Esophagus muscularis mucosa (tissue), 4 donors: Measurements from ENCODE around the gene STON2. TPM values are rescaled to one million over a fixed set of nuclear protein-coding genes. Genes with fewer than 3 reads are reported as not detected.

Experiments
- DNase-seq: peaks from one replicate; pipeline ENCODE4 v3.0.0-alpha.2; 2017; ENCODE audit errors: extremely low spot score
- H3K27ac ChIP-seq, 4 donors: fragments of 200-600 bp; sonication (generic); replicated peaks in 1 of 4; 1 replicate in 3 of 4; 2 replicates in 1 of 4; pipeline ENCODE4 v1.5.1; 2016 to 2019; ENCODE audit warnings: mild to moderate bottlenecking in 1 of 4
- H3K27me3 ChIP-seq, 4 donors: fragments of 200-600 bp; sonication (generic); one replicate each; pipeline versions ENCODE4 v1.5.1 to v1.6.0; 2016 to 2019
- H3K36me3 ChIP-seq, 4 donors: fragments of 200-600 bp; sonication (generic); one replicate each; pipeline ENCODE4 v1.5.1; 2016 to 2019
- H3K4me1 ChIP-seq, 4 donors: fragments of 200-600 bp; sonication (generic); one replicate each; pipeline ENCODE4 v1.5.1; 2016 to 2019
- H3K4me3 ChIP-seq, 4 donors: fragments of 200-600 bp; sonication (generic); 1 replicate in 2 of 4; 2 replicates in 2 of 4; pipeline ENCODE4 v1.5.1; 2016 to 2019; ENCODE audit warnings: mild to moderate bottlenecking in 4 of 4, moderate library complexity in 1 of 4
- H3K9me3 ChIP-seq, 4 donors: fragments of 200-600 bp; sonication (generic); 1 replicate in 3 of 4; 2 replicates in 1 of 4; pipeline ENCODE4 v1.5.1; 2016 to 2019
- CTCF ChIP-seq, 3 experiments: fragments of 200-600 bp in 2 of 3; fragments of 450-650 bp in 1 of 3; sonication (generic) in 2 of 3; IDR thresholded peaks; one replicate each; pipeline ENCODE4 v1.5.1; 2017 to 2019; ENCODE audit warnings: antibody characterized with exemption in 3 of 3, mild to moderate bottlenecking in 2 of 3, moderate library complexity in 1 of 3
- EP300 ChIP-seq: sonication (generic); formaldehyde crosslinking; IDR thresholded peaks from one replicate; pipeline ENCODE4 v1.6.1; 2017; ENCODE audit warnings: antibody characterized with exemption
- POLR2A ChIP-seq: fragments of 450-650 bp; IDR thresholded peaks from one replicate; pipeline ENCODE4 v1.6.1; 2017; ENCODE audit warnings: antibody characterized with exemption, moderate library complexity, mild to moderate bottlenecking, low read depth
- POLR2AphosphoS5 ChIP-seq, 2 donors: sonication (generic); formaldehyde crosslinking; IDR thresholded peaks; one replicate each; pipeline ENCODE4 v1.6.1; 2017; ENCODE audit warnings: antibody characterized with exemption in 2 of 2
- WGBS: methylation state at CpG from one replicate; pipeline ENCODE4 v1.1.5; 2018; 5-methylcytosine and 5-hydroxymethylcytosine counted together
- intact Hi-C: fragments of 100-400 bp; cut with DNase I; formaldehyde crosslinking; loops from one replicate; pipeline ENCODE4 v1.15.1; 2023
- total RNA-seq, 4 donors: library from RNA; depleted of rRNA; stranded (reverse); fragments of >200 nt; gene quantifications; one replicate each; pipeline versions ENCODE4 v1.1.0 to v1.2.1, GENCODE V29; 2016

Gene STON2
- total RNA-seq, 4 donors from 2014 or later, result 7.6 to 9.6 (median 8.8) TPM

- intact Hi-C loops, result no loop called here
- WGBS, result 92% methylated on average over 4 of the region's 4 CpGs
- H3K4me3 ChIP-seq, result no peak overlapping the region
- no peaks in the 10 kb centered on the region for H3K9me3 ChIP-seq
- H3K36me3 ChIP-seq, result no peaks in the 10 kb centered on the region
- H3K4me1 ChIP-seq, result no peaks in the 10 kb centered on the region
- TF ChIP-seq CTCF (IDR thresholded peaks at IDR 0.05), result no peak
- no peak for TF ChIP-seq POLR2A
- TF ChIP-seq EP300, result no peak
- TF ChIP-seq POLR2AphosphoS5 (IDR thresholded peaks at IDR 0.05), result no peak
- H3K27me3 ChIP-seq, result no peaks in the 10 kb centered on the region
- DNase-seq, result no peak
- H3K27ac ChIP-seq, result no peak overlapping the region
Measured at GRCh38 chr14:81305065-81305464, 95.1 kb downstream of the STON2 start.

GRCh38 chr14:81303258-81303935 lies 96.7 kb downstream of the STON2 start:
- H3K27ac ChIP-seq, result no peak overlapping the region
- no peaks in the 10 kb centered on the region for H3K36me3 ChIP-seq
- WGBS, result 73% methylated on average over 5 of the region's 5 CpGs
- intact Hi-C loops, result no loop called here
- H3K4me1 ChIP-seq, result no peaks in the 10 kb centered on the region
- no peaks in the 10 kb centered on the region for H3K9me3 ChIP-seq
- no peak for TF ChIP-seq POLR2A
- no peak for TF ChIP-seq EP300
- TF ChIP-seq CTCF (IDR thresholded peaks at IDR 0.05), result no peak
- no peak for TF ChIP-seq POLR2AphosphoS5 (IDR thresholded peaks at IDR 0.05)
- H3K27me3 ChIP-seq, result no peaks in the 10 kb centered on the region
- DNase-seq, result no peak
- H3K4me3 ChIP-seq, result no peak overlapping the region

GRCh38 chr14:81302638-81303037 lies 97.5 kb downstream of the STON2 start:
- intact Hi-C loops, result no loop called here
- no peaks in the 10 kb centered on the region for H3K27me3 ChIP-seq
- no peak for TF ChIP-seq POLR2A
- no peak for TF ChIP-seq EP300
- TF ChIP-seq CTCF (IDR thresholded peaks at IDR 0.05), result no peak
- TF ChIP-seq POLR2AphosphoS5 (IDR thresholded peaks at IDR 0.05), result no peak
- H3K4me3 ChIP-seq, result no peak overlapping the region
- H3K27ac ChIP-seq, result no peak overlapping the region
- no peaks in the 10 kb centered on the region for H3K4me1 ChIP-seq
- no peak for DNase-seq
- H3K36me3 ChIP-seq, result no peaks in the 10 kb centered on the region
- no peaks in the 10 kb centered on the region for H3K9me3 ChIP-seq
- 94% methylated on average over 3 of the region's 3 CpGs for WGBS

- no peak overlapping the region for H3K27ac ChIP-seq
- no peaks in the 10 kb centered on the region for H3K4me1 ChIP-seq
- H3K27me3 ChIP-seq, result no peaks in the 10 kb centered on the region
- H3K36me3 ChIP-seq, result no peaks in the 10 kb centered on the region
- no peak for DNase-seq
- no peak overlapping the region for H3K4me3 ChIP-seq
- no peak for TF ChIP-seq POLR2AphosphoS5 (IDR thresholded peaks at IDR 0.05)
- TF ChIP-seq CTCF (IDR thresholded peaks at IDR 0.05), result no peak
- TF ChIP-seq POLR2A, result no peak
- TF ChIP-seq EP300, result no peak
- 63% methylated on average over 1 of the region's 1 CpG for WGBS
- intact Hi-C loops, result no loop called here
- no peaks in the 10 kb centered on the region for H3K9me3 ChIP-seq
Measured at GRCh38 chr14:81301813-81302212, 98.3 kb downstream of the STON2 start.

GRCh38 chr14:81301371-81301770 lies 98.8 kb downstream of the STON2 start:
- intact Hi-C loops, result no loop called here
- H3K4me1 ChIP-seq, result no peaks in the 10 kb centered on the region
- TF ChIP-seq POLR2AphosphoS5 (IDR thresholded peaks at IDR 0.05) (no peak), POLR2A (no peak), EP300 (no peak), CTCF (IDR thresholded peaks at IDR 0.05) (no peak)
- WGBS, result 43% methylated on average over 1 of the region's 1 CpG
- H3K27me3 ChIP-seq, result no peaks in the 10 kb centered on the region
- no peak overlapping the region for H3K4me3 ChIP-seq
- no peaks in the 10 kb centered on the region for H3K36me3 ChIP-seq
- H3K27ac ChIP-seq, result no peak overlapping the region
- DNase-seq, result no peak
- no peaks in the 10 kb centered on the region for H3K9me3 ChIP-seq
